ENCODE results near the gene ESAM. TPM values are rescaled to one million over a fixed set of nuclear protein-coding genes. Genes with fewer than 3 reads are reported as not detected.

ESAM gene
- total RNA-seq, 1 experiment from 2014 or later: 0.92 TPM

DNA sequence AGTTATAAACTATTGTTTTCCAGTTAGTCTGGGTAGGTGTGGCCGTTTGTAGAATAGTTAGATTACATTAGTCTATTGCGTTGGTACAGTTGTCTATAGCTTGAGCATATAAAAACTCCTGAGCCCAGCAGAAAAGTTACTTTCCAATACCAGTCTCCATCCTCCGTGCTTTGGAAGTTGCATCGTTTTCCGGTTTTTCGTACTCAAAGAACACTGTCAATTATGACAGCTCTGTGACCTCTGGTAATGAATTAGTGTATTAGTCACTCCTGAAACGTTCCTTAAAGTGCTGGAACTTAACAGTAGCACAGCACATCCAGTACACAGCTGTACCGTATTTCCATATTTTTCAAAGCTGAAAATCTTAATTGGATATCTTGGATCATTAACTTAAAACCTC lies 38.9 kb upstream of the ESAM start:
- no peak for DNase-seq
- peak overlapping the region; percentile 10 for H3K9ac ChIP-seq (ENCODE audit: extremely low read depth, insufficient read length, low read length)

More for the DNA sequence above, 38.9 kb upstream of the ESAM start:
- Histone ChIP-seq H3K23ac (ENCODE audit: insufficient read length, low read depth, low read length) (no peak overlapping the region), H3K14ac (ENCODE audit: insufficient read depth, low read length) (no peak overlapping the region; the same call in 1 of the 2 replicates), H3K4me2 (ENCODE audit: insufficient read depth, insufficient read length, low read length) (peak overlapping the region; percentile 96), H2BK5ac (ENCODE audit: insufficient read length, low read length) (no peak overlapping the region), H3K9me3 (ENCODE audit: control insufficient read depth, low read depth, low read length) (no peaks in the 10 kb centered on the region), H4K20me1 (ENCODE audit: control insufficient read depth, insufficient read depth, insufficient read length) (no peaks in the 10 kb centered on the region), H3K18ac (ENCODE audit: insufficient read length, low read depth, low read length) (no peak overlapping the region), H3K23me2 (ENCODE audit: insufficient read length, low read depth, low read length, poor library complexity, severe bottlenecking) (peaks cover 5% of the 10 kb centered on the region), H4K5ac (ENCODE audit: insufficient read length, low read depth, low read length) (no peak overlapping the region), H3K27me3 (ENCODE audit: insufficient read depth, low read length) (no peaks in the 10 kb centered on the region), H3K27ac (ENCODE audit: insufficient read length, low read depth, low read length) (no peak overlapping the region), H4K91ac (ENCODE audit: insufficient read length, low read depth, low read length) (no peak overlapping the region), H2BK15ac (ENCODE audit: low read depth, low read length) (no peak overlapping the region), H3T11ph (ENCODE audit: low read length) (no peak overlapping the region), H2BK12ac (ENCODE audit: insufficient read length, low read depth, low read length) (no peak overlapping the region), H2BK120ac (ENCODE audit: low read depth, low read length, poor library complexity, severe bottlenecking) (no peak overlapping the region), H3K56ac (ENCODE audit: insufficient read length, low read depth, low read length) (no peak overlapping the region), H2BK20ac (ENCODE audit: low read depth, low read length, poor library complexity, severe bottlenecking) (no peak overlapping the region), H3K79me2 (ENCODE audit: insufficient read depth, low read length) (peaks cover 24% of the 10 kb centered on the region; the same call in 1 of the 2 replicates), H2AFZ (ENCODE audit: low read length) (no peak overlapping the region), H4K8ac (replicated peaks; ENCODE audit: insufficient read length, low read depth, low read length) (no peak overlapping the region), H3K79me1 (ENCODE audit: insufficient read depth, low read depth, low read length, poor library complexity, severe bottlenecking) (no peaks in the 10 kb centered on the region), H3K4me1 (ENCODE audit: insufficient read depth, low read length) (peaks cover 2% of the 10 kb centered on the region; the same call in 1 of the 2 replicates), H3K4ac (ENCODE audit: low read depth, low read length) (no peak overlapping the region), H2AK5ac (ENCODE audit: insufficient read length, low read length) (no peak overlapping the region)
- peaks cover 1% of the 10 kb centered on the region; the same call in 1 of the 2 replicates for H3K27me3 Mint-ChIP-seq (ENCODE audit: low read depth)
- TF ChIP-seq, protein P1, sequence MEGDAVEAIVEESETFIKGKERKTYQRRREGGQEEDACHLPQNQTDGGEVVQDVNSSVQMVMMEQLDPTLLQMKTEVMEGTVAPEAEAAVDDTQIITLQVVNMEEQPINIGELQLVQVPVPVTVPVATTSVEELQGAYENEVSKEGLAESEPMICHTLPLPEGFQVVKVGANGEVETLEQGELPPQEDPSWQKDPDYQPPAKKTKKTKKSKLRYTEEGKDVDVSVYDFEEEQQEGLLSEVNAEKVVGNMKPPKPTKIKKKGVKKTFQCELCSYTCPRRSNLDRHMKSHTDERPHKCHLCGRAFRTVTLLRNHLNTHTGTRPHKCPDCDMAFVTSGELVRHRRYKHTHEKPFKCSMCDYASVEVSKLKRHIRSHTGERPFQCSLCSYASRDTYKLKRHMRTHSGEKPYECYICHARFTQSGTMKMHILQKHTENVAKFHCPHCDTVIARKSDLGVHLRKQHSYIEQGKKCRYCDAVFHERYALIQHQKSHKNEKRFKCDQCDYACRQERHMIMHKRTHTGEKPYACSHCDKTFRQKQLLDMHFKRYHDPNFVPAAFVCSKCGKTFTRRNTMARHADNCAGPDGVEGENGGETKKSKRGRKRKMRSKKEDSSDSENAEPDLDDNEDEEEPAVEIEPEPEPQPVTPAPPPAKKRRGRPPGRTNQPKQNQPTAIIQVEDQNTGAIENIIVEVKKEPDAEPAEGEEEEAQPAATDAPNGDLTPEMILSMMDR (conservative IDR thresholded peaks at IDR 0.05): no peak
- H3K27ac Mint-ChIP-seq: peak overlapping the region; percentile 83 to 94 (median 86); a peak in 4 of 7 replicates
- peaks cover 23 to 31% of the 10 kb centered on the region in 2 experiments for H3K4me1 Mint-ChIP-seq
- no CpG with 5 or more reads among the region's 8 CpGs for WGBS (ENCODE audit: extremely low coverage, insufficient read length, low lambda C conversion rate)
- H3K9me3 Mint-ChIP-seq: peaks cover 0 to 5% of the 10 kb centered on the region in 2 experiments; a peak in 1 of 5 replicates
- H3K4me3 Mint-ChIP-seq: peak overlapping the region; percentile 87 to 89
- H3K36me3 Mint-ChIP-seq (ENCODE audit: insufficient read depth in 1 of 3, low read depth in 3 of 3): peaks cover 4 to 9% (median 5%) of the 10 kb centered on the region in 3 experiments; a peak in 6 of 7 replicates

All from H9 (cell line).